Esophagus muscularis mucosa (tissue), 4 donors: Measurements from ENCODE around the gene STK33.
A peak's percentile ranks its signal among the peaks of the same experiment; 100 is the strongest.

Source experiments
- CTCF ChIP-seq, 3 experiments: fragments of 200-600 bp in 2 of 3; fragments of 450-650 bp in 1 of 3; sonication (generic) in 2 of 3; IDR thresholded peaks; one replicate each; pipeline ENCODE4 v1.5.1; 2017 to 2019; ENCODE audit warnings: antibody characterized with exemption in 3 of 3, mild to moderate bottlenecking in 2 of 3, moderate library complexity in 1 of 3
- EP300 ChIP-seq: sonication (generic); formaldehyde crosslinking; IDR thresholded peaks from one replicate; pipeline ENCODE4 v1.6.1; 2017; ENCODE audit warnings: antibody characterized with exemption
- POLR2A ChIP-seq: fragments of 450-650 bp; IDR thresholded peaks from one replicate; pipeline ENCODE4 v1.6.1; 2017; ENCODE audit warnings: antibody characterized with exemption, moderate library complexity, mild to moderate bottlenecking, low read depth
- POLR2AphosphoS5 ChIP-seq, 2 donors: sonication (generic); formaldehyde crosslinking; IDR thresholded peaks; one replicate each; pipeline ENCODE4 v1.6.1; 2017; ENCODE audit warnings: antibody characterized with exemption in 2 of 2

- TF ChIP-seq POLR2A (no peak), CTCF (IDR thresholded peaks at IDR 0.05) (no peak), EP300 (no peak), POLR2AphosphoS5 (IDR thresholded peaks at IDR 0.05) (peak in 1 of 2 donors; percentile 10)
Observed at GRCh38 chr11:8389029-8389996, 204.7 kb downstream of the STK33 start.
